RPMI8226 (cell line): ENCODE data around the gene NUP85.
A peak's percentile ranks its signal among the peaks of the same experiment; 100 is the strongest.
"Not testable (repeated sequence)": the region's sequence is repeated elsewhere in the genome, so short reads cannot be mapped to it uniquely, and the experiment has no call there.

ENCODE experiments used
- DNase-seq: peaks from one replicate; pipeline ENCODE4 v3.0.0-alpha.2; 2015

The NUP85 gene

DNA sequence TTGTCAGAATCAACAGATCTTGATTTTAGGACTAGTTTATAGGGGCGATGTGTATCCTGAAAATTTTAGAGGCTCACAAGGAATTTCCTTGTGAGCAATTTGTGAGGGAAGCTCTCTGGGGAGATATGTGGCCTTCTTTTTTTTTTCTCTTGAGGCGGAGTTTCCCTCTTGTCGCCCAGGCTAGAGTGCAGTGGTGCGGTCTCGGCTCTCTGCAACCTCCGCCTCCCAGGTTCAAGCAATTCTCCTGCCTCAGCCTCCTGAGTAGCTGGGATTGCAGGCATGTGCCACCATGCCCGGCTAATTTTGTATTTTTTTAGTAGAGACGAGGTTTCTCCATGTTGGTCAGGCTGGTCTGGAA, 1.6 kb downstream of the NUP85 start:
- not testable (repeated sequence) for DNase-seq

DNA sequence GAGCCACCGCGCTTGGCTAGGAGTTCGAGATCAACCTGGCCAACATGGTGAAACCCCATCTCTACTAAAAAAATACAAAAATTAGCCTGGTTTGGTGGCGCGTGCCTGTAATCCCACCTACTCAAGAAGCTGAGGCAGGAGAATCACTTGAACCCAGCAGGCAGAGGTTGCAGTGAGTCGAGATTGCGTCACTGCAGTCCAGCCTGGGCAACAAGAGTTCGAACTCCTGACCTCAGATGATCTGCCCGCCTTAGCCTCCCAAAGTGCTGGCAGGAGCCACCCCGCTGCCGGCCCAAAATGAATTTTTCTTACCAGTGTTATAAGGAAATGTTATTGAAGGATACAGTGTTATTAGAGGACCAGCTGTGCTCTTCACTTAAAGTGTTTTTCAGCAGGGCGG, 2.3 kb downstream of the NUP85 start:
- DNase-seq: no peak

DNA sequence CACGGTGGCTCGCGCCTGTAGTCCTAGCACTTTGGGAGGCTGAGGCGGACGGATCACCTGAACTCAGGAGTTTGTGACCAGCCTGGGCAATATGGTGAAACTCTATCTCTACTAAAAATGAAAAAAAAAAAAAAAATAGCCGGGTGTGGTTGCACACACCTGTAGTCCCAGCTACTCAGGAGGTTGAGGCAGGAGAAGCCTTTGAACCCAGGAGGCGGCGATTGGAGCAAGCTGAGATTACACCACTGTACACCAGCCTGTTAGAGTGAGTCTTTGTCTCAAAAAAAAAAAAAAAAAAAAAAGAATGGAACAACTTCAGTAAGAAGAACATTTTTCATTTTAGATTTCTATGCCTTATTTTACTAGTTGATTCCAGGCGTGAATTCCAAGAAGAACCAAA, 2.7 kb downstream of the NUP85 start:
- DNase-seq: no peak

DNA sequence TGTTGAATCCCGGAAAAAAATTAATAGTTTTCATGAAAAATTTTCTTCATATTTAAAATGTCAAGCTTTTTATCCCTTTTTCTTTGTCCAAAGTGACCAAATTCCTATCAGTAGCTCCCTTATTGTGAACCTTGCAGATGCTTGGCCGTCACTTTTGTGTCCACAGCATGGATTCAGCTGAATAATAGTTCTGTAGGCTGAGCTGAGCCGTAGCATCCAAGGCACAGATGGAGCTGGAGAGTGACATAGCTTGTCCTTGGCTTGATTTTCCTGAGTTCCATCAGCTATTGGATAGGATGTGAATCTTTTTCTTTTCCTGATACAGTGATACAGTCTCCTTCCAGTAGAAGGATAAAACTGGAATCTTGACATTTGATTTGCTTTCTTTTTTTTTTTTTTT, 3.6 kb downstream of the NUP85 start:
- no peak for DNase-seq

DNA sequence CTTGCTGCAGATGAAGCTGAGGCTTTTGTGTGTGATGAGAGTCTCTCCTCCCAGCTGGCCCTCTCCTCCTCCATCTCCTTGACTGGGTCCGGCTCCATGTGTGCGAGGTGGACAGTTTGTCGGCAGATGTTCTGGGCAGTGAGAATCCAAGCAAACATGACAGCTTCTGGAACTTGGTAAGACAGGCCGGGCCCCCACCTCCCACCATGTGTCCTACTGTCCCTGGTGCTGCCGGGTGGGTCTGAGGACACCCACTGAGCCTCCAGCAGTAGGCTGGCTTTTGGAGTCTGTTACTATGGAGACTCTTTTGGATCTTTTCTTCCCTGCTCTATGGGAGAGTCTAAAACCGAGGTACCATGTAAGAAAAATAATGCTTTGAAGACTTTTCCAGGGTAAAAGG, 12.7 kb downstream of the NUP85 start:
- DNase-seq: no peak

DNA sequence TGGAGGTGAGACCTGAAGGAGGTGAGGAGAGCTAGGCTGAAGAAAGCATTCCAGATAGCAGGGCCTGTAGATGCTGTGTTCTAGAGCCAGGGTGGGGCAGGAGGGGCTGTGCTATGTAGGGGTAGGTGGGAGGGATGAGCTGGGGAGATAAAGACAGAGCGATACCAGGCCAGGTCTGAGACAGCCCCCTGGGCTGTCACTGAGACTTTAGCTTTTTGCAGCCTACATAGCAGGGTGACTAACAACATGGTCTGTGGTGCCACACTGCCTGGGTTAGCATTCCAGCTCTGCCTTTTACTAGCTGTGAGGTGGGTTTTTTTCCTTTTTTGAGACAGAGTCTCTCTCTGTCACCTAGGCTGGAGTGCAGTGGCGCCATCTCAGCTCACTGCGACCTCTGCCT, 14.3 kb downstream of the NUP85 start:
- no peak for DNase-seq

DNA sequence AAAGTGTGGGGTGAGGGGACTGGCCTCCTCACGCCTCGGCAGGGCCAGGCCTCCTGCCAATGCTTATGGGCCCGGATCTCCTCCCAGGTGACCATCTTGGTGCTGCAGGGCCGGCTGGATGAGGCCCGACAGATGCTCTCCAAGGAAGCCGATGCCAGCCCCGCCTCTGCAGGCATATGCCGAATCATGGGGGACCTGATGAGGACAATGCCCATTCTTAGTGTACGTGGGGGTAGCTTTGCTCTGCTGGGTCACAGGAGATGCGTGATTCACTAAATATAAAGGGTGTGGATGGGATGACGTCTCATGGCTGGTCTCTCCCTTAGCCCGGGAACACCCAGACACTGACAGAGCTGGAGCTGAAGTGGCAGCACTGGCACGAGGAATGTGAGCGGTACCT, 19.5 kb downstream of the NUP85 start:
- no peak for DNase-seq

DNA sequence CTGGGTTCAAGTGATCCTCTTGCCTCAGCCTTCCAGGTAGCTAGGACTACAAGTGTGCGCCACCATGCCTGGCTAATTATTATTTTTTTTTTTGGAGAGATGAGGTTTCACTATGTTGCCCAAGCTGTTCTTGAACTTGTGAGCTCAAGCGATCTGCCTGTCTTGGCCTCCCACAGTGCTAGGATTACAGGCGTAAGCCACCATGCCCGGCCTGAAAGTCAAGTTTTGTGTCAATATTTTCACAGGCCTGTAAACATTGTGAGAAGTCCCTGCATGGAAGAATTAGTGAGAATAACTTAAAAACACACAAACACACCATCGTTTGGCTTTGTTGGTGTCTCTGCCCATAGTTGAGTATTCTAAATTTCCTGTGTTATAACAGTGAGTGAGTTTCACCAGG, 22.2 kb downstream of the NUP85 start:
- no peak for DNase-seq

DNA sequence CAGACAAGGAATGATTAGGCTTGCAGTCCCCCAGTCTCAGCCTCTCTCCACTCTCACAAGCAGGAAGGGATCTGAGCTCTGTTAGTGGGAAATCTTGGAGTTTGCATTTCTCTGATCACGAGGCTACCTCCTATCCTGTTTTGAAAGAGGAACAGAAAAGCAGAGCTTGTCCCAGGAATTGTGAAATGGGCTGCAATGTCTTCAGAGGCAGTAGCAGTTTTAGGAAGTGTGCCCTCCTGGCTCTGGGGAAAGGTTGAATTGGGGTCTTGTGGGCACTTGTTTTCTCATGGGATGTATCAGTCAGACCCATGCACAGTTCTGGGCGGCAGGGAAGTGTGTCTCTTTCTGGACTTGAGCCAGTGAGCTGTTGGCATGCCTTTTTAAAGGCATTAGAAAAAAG, 22.8 kb downstream of the NUP85 start:
- DNase-seq: no peak

DNA sequence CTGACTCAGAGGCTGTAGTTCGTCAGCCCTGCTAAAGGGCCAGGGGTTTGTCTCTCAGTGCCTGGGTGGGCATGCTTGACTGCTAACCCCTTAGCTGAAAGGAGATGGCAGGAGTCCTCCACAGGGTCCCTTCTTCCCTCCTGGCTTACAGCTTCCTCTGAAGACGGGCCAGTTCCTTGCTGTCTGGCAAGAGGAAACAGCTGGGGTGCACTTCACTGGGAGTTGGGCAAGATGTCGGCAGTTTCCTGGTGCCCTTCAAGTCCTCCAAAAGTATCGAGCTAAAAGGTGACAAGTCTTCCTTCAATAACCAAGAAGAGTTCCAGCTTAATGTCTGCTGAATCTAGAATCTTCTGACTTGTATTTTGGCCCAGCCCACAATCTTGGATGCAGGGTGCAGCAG, 23.4 kb downstream of the NUP85 start:
- no peak for DNase-seq

DNA sequence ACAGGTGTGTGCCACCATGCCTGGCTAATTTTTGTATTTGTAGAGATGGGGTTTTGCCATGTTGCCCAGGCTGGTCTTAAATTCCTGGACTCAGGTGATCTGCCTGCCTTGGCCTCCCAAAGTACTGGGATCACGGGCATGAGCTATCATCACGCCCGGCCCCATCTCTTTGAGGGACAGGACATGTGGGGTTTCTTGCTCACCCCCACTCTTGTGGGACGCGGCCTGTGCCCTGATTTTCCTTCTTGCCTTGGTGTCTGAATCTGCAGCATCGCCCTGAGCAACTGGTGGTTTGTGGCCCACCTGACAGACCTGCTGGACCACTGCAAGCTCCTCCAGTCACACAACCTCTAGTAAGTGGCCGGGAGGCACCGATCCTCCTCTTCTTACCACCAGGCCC, 25.6 kb downstream of the NUP85 start:
- DNase-seq: no peak

DNA sequence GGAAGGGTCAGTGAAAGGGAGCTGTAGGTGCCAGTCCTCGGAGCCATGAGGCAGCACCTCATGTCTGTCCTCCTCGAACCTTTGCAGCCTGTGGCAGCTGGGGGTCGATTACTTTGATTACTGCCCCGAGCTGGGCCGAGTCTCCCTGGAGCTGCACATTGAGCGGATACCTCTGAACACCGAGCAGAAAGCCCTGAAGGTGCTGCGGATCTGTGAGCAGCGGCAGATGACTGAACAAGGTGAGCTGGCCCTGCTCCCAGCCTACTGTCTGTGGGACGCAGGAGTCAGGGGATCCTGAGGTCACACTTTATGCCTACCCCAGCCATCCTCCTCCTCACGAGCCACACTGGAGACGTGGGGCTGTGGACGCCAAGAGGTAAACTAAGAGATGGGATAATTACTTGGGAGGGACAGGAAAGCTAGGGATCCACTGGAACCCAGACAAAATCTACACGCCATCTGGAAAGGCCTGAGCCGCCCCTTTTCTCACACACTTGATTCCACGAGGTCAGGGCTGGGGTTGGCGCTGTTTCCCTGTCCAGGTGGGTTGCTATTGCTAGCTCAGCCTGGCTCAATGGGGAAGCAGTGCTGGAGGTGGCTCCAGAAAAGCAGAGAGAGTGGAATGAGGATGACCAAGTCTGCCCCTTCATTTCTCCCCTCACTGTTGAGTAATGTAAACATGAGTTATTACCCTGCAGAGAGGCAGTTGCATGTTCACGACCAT, 26.4 kb downstream of the NUP85 start:
- no peak for DNase-seq

DNA sequence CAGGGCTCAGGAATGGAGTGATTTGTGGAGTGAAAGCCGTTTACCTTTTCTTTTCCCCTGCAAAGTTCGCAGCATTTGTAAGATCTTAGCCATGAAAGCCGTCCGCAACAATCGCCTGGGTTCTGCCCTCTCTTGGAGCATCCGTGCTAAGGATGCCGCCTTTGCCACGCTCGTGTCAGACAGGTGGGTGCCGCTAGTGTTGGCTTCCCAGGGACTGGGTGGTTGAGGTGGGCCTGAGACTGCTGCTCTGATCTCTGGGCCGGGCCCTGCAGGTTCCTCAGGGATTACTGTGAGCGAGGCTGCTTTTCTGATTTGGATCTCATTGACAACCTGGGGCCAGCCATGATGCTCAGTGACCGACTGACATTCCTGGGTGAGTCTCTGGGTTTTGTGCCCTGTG, 27.3 kb downstream of the NUP85 start:
- DNase-seq: no peak

DNA sequence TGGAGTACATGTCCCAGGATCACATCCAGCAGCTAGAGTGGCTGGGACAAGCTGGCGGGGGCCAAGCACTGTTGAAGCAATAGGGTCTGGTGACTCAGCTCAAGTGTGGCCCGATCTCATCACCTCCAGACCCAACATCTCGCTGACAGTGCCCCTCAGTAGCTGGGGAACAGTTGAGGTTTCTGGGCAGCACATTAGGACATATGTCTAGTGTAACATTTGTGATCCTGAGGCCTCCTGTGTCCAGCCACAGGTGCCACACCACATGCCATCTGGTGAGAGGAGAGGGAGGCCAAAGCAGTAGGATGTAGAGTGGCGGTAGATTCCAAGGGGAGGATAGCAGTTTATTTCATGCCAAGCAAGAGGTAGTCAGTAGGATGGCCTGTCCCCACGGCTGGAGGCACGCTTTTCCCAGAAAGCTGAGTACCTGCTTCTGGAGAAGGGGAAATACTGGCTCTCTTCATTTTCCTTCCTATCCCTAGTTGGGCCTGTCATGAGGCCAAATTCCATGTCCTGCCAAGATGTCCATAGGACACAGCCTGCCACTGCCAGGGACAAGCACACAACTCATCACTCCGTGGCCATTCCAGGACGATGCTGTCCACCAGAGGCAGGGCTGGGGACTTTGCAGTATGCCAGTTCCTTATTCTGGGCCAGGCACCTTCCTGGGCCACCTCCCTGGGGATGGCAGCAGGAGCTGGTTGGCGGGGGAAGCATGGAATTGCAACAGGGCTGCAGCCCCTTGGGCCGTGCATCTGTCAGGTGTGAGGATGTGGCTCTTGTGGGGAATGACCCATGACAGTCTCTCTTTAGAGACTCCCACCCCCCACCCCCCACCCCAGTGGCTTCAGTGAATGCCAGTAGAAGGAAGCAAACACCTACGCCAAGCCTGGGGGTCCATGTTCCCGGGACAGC, 31.9 kb downstream of the NUP85 start:
- DNase-seq: no peak

DNA sequence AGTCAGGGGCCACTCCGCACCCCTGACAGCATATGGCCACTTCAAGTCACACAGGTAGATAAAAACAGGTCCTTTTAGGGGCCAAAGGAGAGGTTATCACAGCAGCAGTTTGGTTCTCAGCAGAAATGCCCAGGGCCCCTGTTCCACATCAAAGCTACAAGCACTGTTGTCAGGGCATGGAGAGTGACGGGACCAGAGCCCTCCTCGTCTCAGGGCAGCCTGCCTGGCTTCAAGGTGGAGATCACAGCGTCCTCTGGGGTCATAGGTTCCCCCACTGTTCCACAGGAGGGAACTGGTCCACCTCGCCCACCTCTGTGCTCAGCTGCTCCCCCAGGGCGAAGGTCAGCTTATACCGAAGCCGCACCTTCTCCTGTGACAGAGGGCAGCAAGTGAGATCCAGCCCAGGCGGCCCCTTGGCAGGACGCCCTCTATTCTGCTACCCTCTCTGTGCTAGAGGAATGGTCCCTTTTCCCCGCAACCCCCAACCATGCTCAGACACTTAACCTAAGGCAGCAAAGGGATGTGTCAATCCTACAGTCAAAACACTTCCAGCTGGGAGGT, 32.6 kb downstream of the NUP85 start:
- DNase-seq: no peak

DNA sequence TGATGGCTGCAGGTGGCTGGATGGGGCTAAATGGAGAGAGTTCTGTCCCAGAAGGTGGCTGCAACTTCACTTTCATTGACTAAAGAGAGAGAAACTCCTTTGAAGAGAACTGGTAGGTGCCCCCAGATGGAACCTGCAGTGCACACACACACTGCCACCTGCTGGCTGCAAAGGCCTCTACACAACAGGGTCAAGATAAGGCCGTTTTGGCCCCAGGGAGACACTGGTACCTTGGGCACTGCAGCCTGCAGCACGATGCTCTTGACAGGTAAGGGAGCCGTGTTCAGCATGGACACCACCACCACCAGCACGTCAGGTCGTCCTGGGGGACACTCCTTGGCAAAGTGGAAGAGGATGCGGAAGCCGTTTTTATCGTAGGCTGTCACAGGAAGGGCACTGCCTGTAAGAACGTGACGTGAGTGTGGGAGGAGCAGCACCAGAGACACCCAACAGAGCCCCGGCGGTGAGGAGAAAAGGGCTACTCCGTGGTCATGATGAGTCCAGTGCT, 33.3 kb downstream of the NUP85 start:
- peak; percentile 69 for DNase-seq

DNA sequence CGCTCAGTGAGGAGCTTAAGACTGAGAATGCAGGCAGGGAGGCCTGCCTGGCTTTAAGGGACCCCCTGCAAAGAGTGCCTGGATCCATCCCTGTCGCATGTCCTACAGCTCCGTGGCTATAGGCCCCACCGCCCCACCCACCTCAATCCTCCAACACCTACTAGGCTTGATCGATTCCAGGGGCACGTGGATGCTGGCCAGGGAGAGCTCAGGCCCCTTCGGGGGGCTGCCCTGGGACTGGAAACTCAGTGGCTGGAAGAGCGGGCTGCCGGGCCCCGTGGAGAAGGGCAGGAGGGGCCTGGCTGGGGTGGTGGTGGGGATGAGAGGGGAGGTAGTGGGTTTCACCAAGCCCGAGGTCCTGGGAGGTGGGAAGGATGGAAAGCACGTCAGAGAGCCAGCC, 33.7 kb downstream of the NUP85 start:
- DNase-seq: no peak

DNA sequence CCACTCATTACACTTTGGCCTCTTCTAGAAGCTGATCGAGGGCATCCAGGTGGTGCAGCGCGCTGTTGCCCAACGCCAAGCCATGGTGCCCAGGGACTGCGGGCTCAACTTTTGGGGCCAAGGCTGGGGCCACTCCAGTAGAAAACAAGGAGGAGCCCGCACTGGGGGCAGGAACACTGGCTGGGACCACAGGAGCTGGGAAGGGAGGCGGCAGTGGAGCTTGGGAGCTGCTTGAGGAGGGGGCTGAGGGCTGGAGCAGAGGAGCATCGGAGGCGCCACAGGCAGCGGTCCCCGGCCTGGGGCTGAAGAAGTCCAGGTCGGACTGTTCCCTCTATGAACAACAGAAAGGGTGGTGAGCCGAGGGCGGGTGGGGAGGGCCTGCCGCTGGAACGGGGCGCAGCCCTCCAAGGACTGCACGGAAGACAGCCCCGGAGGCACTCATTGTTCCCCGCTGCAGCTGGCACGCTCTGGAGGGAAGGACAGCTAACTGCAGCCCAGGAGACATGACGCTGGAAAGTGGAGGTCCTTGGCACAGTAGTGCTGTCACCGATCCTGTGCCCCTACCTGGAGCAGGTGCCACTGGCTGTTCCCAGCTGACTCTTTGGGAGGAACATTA, 34.4 kb downstream of the NUP85 start:
- no peak for DNase-seq

DNA sequence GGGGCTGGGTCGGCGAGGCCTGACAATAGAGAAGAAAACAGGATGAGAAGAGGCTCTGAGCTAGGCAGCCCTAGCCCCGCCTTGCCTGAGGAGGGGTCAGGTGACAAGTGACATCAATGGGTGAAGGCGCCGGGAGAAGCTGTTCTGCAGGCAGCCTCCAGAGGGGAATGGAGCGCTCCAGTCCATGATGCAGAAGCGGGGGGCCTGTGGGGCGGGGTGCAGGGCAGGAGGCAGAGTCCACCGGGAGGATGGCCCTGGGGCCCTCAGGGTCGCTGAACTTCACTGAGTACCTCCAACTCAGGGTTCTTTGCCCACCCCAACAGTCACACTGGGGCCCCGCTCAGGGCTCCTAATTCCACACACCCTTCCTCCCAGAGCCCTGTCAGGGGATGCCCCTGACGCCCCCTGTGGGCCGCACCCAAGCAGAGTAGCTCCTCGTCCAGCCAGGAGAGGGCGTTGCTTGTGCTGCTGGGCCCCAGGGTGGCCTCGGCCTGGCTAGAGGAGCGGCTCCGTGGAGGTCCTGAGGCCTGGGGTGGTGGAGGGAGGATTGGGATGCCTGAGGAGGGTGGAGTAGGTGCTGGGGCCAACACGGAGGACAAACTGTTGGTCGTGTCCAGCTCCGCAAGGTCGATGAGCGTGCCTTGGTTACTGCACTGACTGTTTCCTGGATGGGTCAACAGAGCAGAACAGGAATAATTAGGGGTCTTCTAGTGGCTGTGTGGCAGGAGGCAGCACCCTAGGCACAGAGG, 35.1 kb downstream of the NUP85 start:
- peak; percentile 36 for DNase-seq

DNA sequence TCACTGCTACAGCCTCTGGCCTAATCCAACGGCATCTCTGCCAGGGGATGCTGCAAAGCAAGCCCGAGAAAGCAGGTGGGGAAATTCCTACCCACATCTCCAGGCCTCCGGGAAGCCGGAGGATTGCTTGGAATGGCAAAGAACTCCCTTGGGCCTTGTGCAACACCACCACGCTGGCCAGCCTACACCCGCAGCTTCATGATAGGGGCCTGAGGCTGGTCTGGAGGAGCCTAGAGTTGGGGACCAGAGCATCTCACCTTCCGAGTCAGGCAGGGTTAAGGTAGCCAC, 35.6 kb downstream of the NUP85 start:
- no peak for DNase-seq

DNA sequence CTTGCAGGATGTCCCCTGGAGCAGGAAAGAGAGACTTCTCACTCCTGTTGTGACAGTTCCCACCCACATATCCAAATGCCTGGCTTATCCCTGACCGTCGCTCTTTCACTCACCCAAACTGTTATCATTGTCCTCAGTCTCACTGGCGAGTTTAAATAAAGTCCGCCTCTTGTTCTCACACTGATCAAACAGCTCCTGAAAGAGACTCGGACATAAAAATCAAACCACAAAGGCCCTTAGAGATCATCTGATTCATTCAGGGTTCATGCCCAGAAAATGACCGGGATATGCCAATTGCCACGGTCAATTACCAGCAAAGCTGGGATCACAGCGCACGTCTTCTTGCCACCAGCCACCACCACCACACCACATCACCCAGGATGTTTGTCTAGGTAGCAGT, 36.0 kb downstream of the NUP85 start:
- no peak for DNase-seq

DNA sequence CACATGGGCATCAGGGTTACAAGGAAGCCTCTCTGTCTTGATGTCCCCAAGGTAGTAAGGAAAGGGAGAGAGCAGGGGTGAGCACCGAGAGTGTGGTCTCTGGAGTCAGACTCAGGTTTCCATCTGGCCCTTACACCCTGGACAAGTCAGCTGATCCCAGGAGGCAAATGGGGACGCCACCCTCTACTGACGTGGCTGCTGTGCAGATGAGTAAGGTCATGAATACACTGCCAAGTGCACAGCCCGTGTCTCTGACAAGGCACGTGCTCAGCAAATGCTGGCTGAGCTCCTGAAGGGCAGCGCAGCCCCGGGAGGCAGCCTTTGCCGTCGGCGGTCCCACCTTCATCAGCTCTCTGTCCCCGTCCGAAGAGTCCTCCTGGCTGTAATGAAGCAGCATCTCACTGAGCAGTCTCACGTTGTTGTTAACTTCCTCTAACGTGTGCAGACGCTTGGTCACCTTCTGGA, 36.5 kb downstream of the NUP85 start:
- no peak for DNase-seq

DNA sequence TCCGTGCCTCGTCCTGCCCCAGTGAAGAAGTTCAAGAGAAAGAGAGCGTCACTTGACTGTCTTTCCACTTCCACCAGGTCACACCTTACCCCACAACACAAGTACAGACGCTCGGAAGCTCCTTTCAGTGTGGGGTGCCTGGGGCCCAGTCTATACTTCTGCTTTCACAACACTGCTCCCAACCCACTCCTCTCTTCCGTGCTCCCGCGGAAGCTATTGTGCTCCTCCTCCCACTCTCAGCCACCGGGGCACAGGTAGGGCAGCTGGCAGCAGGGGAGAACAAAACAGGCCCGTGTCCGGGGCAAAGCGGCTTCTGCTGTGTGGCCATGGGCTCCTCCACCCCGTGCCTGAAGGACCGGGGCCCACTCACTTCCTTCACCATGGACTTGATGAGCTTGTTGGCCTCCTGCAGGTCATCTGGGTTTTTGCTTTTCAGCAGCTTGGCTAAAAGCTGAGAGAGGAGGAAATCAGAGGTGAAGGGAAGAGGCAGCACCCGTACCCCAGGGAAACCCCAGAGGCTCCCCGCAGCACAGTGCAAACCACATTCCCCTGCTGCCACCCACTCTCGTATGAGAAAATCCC, 37.1 kb downstream of the NUP85 start:
- DNase-seq: no peak
